Testis (tissue), 2 donors: ENCODE data around the gene MAPKBP1.

ENCODE experiments used
- POLR2A ChIP-seq: fragments of 450-650 bp; IDR thresholded peaks from one replicate; pipeline ENCODE4 v1.6.1; 2017; ENCODE audit warnings: antibody characterized with exemption, mild to moderate bottlenecking, moderate library complexity
- TF ChIP-seq, protein P1 (sequence below), 3 experiments: fragments of 450-650 bp in 2 of 3; fragments of 200-600 bp in 1 of 3; sonication (generic) in 1 of 3; IDR thresholded peaks; one replicate each; pipeline ENCODE4 v1.5.1; 2016 to 2019; ENCODE audit warnings: antibody characterized with exemption in 3 of 3, mild to moderate bottlenecking in 2 of 3, moderate library complexity in 1 of 3

DNA sequence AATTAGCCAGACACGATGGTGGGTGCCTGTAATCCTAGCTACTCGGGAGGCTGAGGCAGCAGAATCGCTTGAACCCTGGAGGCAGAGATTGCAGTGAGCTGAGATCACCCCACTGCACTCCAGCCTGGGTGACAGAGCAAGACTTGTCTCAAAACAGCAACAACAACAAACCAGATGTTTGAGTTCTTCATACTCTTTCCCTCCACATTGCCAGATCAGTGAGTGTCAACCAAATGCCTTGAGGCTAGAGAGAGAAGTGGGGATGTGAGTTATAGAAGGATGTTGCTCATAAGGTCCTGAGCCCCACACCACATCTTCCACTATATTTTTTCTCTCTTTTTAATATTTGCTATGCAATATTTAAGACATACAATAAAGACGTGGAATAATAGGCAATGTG, 19.8 kb downstream of the MAPKBP1 start:
- no peak for TF ChIP-seq POLR2A
- TF ChIP-seq, protein P1, sequence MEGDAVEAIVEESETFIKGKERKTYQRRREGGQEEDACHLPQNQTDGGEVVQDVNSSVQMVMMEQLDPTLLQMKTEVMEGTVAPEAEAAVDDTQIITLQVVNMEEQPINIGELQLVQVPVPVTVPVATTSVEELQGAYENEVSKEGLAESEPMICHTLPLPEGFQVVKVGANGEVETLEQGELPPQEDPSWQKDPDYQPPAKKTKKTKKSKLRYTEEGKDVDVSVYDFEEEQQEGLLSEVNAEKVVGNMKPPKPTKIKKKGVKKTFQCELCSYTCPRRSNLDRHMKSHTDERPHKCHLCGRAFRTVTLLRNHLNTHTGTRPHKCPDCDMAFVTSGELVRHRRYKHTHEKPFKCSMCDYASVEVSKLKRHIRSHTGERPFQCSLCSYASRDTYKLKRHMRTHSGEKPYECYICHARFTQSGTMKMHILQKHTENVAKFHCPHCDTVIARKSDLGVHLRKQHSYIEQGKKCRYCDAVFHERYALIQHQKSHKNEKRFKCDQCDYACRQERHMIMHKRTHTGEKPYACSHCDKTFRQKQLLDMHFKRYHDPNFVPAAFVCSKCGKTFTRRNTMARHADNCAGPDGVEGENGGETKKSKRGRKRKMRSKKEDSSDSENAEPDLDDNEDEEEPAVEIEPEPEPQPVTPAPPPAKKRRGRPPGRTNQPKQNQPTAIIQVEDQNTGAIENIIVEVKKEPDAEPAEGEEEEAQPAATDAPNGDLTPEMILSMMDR (IDR thresholded peaks at IDR 0.05) = no peak
